Thoracic aorta (tissue), 2 donors: ENCODE data around the gene PIRT. TPM values are rescaled to one million over a fixed set of nuclear protein-coding genes. Genes with fewer than 3 reads are reported as not detected.

Source experiments
- ATAC-seq: fragments of 150-250 bp; one replicate; pipeline ENCODE4 v1.8.0; 2017; ENCODE audit warnings: low read depth; ENCODE audit not compliant: insufficient number of reproducible peaks, low FRiP score
- DNase-seq: peaks from one replicate; pipeline ENCODE4 v3.0.0-alpha.2; 2020; ENCODE audit warnings: low spot score
- H3K27ac ChIP-seq, 2 donors: fragments of 200-600 bp; sonication (generic); 1 replicate in 1 of 2; 2 replicates in 1 of 2; pipeline ENCODE4 v1.5.1; 2016; ENCODE audit warnings: mild to moderate bottlenecking in 2 of 2, moderate library complexity in 2 of 2
- H3K27me3 ChIP-seq: fragments of 200-600 bp; sonication (generic); replicated peaks from 2 replicates; pipeline ENCODE4 v1.6.0; 2016; ENCODE audit warnings: mild to moderate bottlenecking; ENCODE audit not compliant: insufficient read depth
- H3K36me3 ChIP-seq: fragments of 200-600 bp; sonication (generic); one replicate; pipeline ENCODE4 v1.5.1; 2016
- H3K4me1 ChIP-seq, 2 donors: fragments of 200-600 bp; sonication (generic); 1 replicate in 1 of 2; 2 replicates in 1 of 2; pipeline versions ENCODE4 v1.5.1 to v1.6.0; 2016; ENCODE audit warnings: low read depth in 2 of 2, mild to moderate bottlenecking in 1 of 2; ENCODE audit not compliant: control insufficient read depth in 1 of 2
- H3K4me3 ChIP-seq: fragments of 200-600 bp; sonication (generic); 2 replicates; pipeline ENCODE4 v1.5.1; 2016; ENCODE audit warnings: mild to moderate bottlenecking
- H3K9me3 ChIP-seq: fragments of 200-600 bp; sonication (generic); 2 replicates; pipeline ENCODE4 v1.5.1; 2016
- CTCF ChIP-seq: fragments of 200-600 bp; sonication (generic); IDR thresholded peaks from one replicate; pipeline ENCODE4 v1.5.1; 2019; ENCODE audit warnings: antibody characterized with exemption
- total RNA-seq, 2 donors: library from RNA; depleted of rRNA; stranded (reverse); fragments of >200 nt; gene quantifications; one replicate each; pipeline versions ENCODE4 v1.1.0 to v1.2.3, GENCODE V29; 2016

The PIRT gene
- total RNA-seq, 2 donors from 2014 or later, result not detected

- Histone ChIP-seq H3K4me3 (peak overlapping the region; percentile 70), H3K27ac (no peak overlapping the region), H3K9me3 (no peaks in the 10 kb centered on the region), H3K4me1 (peaks cover 0 to 5% of the 10 kb centered on the region in 2 donors), H3K27me3 (no peaks in the 10 kb centered on the region), H3K36me3 (no peaks in the 10 kb centered on the region)
- DNase-seq (no peak), ATAC-seq (no peak)
- TF ChIP-seq CTCF, result no peak
Measured at GRCh38 chr17:10845388-10845751, 7.5 kb upstream of the PIRT start.

- no peaks in the 10 kb centered on the region for H3K9me3 ChIP-seq
- H3K27ac ChIP-seq, result no peak overlapping the region
Measured at GRCh38 chr17:10844621-10845387, 6.9 kb upstream of the PIRT start.

GRCh38 chr17:10843811-10844210, 5.9 kb upstream of the PIRT start:
- Histone ChIP-seq H3K27me3 (no peaks in the 10 kb centered on the region), H3K27ac (no peak overlapping the region), H3K9me3 (no peaks in the 10 kb centered on the region), H3K4me1 (peaks cover 0 to 5% of the 10 kb centered on the region in 2 donors), H3K36me3 (no peaks in the 10 kb centered on the region), H3K4me3 (no peak overlapping the region)
- DNase-seq (no peak), ATAC-seq (no peak)
- no peak for TF ChIP-seq CTCF

More at GRCh38 chr17:10844621-10845387, 6.9 kb upstream of the PIRT start:
- H3K36me3 ChIP-seq, result no peaks in the 10 kb centered on the region
- H3K4me1 ChIP-seq, result peaks cover 0 to 5% of the 10 kb centered on the region in 2 donors
- peak; percentile 96 for TF ChIP-seq CTCF
- peak overlapping the region; percentile 70 for H3K4me3 ChIP-seq
- ATAC-seq, result no peak
- no peaks in the 10 kb centered on the region for H3K27me3 ChIP-seq
- peak; percentile 18 for DNase-seq

- DNase-seq (no peak), ATAC-seq (no peak)
- Histone ChIP-seq H3K9me3 (no peaks in the 10 kb centered on the region), H3K4me3 (no peak overlapping the region), H3K4me1 (peaks cover 0 to 5% of the 10 kb centered on the region in 2 donors), H3K27ac (no peak overlapping the region), H3K27me3 (no peaks in the 10 kb centered on the region), H3K36me3 (no peaks in the 10 kb centered on the region)
- no peak for TF ChIP-seq CTCF
Measured at GRCh38 chr17:10842658-10843057, 4.8 kb upstream of the PIRT start.

- no peak for DNase-seq
- ATAC-seq, result no peak
- no peak for TF ChIP-seq CTCF
- Histone ChIP-seq H3K9me3 (no peaks in the 10 kb centered on the region), H3K4me3 (no peak overlapping the region), H3K27me3 (no peaks in the 10 kb centered on the region), H3K4me1 (no peaks in the 10 kb centered on the region), H3K36me3 (no peaks in the 10 kb centered on the region), H3K27ac (no peak overlapping the region)
Measured at GRCh38 chr17:10838682-10839081, 795 bp upstream of the PIRT start.
